Tongue (tissue), 2 donors: ENCODE results near the gene AFG3L2. TPM values are rescaled to one million over a fixed set of nuclear protein-coding genes. Genes with fewer than 3 reads are reported as not detected.

Experiments used
- DNase-seq: peaks from one replicate; pipeline ENCODE4 v3.0.0-alpha.2; 2015
- total RNA-seq: library from RNA; depleted of rRNA; stranded (reverse); fragments of >200 nt; gene quantifications from one replicate; pipeline ENCODE4 v1.2.3, GENCODE V29; 2014

AFG3L2 gene
- total RNA-seq, 1 donor from 2014 or later = 82.7 TPM

DNA sequence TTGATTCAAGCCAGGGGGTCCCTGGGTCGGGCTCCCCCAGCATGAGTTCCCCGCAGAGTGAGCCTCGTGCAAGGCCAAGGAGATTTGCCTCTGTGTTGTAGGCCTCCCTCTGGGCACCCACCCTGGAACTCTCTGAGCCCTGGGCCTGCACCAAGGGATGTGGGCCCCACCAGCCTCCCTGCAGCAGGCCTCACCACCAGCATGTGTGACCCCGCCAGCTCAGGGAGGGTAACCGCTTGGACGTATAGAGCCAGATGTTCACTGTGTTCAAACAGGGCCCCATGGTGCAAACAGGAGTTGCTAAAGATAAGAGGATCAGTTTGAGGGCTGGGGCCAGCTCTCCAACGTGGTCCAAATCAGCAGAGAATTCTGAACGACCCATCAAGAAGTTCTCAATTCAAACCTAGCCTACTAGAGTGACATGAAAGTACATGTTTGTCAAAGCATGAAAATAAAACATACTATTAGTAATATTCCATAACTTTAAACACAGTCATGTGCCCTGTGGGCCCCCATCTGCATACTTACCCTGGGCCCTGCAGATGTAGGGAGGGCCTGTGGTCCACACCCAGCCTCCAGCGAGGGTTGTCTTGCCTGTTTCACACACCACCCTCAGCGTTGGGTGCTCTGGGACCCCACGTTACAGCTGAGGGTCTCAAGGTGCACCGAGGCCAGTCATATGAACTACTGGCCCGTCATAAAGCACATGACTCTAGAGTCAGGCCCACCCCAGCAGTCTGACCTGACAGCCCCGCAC lies 74.5 kb downstream of the AFG3L2 start:
- no peak for DNase-seq

DNA sequence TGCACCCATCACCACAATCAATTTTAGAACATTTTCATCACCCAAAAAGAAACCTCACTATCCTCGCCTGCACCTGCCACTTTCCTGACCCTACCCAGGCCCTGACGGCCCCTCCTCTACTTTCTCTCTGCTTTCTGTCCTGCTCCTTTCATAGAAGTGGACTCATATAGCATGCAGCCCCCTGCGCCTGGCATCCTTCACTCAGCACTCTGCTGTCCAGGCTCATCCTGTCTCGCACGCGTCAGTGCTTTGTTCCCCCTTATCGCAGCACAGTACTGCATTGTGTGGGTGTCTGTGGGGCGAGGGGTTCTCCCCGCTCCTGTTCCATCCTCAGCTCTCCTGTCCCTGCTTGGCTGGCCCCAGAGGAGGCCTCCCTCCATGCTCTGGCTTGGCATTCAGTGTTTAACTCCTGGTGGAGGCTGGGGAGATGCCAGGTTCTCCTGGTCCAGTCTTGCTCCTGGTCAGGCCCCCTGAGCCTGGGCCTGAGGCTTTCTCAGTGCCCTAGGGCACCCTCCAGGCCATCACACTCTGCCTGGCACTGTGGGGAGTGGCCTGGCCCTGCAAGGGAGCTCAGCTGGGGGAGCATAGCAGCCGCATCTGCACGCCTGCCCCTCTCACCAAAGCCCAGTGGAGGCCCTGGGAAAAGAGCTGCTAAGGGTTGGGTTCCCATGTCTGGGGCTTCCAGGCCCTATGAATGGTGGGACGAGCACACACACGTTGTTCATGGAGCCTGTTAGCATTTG lies 75.6 kb downstream of the AFG3L2 start:
- DNase-seq = no peak

DNA sequence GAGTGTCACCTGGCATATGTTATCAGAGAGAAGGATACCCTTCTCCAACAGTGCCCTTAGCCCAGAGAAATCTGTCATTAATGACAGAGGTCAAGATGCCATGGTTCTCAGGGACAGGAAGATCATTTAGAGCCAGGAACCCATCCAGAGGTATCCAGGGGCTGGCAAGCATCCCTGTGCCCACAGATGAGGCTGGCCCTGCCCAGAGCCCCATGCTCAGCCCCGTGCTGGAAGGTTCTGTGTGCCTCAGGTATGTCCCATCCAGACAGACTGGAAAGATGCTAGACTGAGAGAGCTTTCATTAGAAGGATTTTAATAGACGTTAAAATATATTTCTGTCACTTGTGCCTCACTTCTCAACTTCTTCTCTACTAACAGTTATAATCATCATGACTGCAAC lies 77.2 kb downstream of the AFG3L2 start:
- no peak for DNase-seq

DNA sequence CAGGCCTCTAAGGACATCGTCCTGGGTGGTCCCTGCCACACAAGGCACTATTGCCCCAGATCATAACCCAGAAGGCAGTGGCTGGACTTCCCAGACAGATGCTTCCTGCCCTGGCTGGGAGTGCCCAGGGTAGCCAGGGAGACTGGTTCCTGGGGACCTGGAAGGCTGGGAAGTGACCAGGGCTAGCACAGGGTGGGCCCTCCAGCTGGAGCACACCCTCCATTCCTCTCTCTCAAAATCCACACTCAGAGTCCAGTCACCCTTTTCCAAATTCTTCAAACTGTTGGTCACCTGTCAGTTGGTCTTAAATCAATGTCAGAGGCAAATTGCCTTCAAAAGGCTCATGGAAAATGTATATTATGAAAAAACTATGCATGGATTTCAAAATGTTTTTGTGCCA lies 80.6 kb downstream of the AFG3L2 start:
- DNase-seq = no peak

DNA sequence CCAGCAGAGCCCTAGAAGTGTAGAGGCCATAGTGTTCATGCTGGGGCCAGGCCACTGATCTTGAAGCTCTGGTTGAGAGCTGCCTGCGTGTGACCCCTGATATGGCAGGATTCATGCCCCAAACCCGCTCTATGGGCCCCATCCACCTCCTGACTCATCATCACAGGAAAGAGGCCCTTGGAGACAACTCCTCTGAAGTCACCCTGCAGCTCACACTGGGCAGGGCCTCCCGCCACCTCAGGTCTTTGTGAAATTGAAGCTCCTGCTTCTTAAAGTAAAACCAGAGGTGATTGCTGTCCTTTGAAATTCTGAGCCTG lies 81.0 kb downstream of the AFG3L2 start:
- no peak for DNase-seq

DNA sequence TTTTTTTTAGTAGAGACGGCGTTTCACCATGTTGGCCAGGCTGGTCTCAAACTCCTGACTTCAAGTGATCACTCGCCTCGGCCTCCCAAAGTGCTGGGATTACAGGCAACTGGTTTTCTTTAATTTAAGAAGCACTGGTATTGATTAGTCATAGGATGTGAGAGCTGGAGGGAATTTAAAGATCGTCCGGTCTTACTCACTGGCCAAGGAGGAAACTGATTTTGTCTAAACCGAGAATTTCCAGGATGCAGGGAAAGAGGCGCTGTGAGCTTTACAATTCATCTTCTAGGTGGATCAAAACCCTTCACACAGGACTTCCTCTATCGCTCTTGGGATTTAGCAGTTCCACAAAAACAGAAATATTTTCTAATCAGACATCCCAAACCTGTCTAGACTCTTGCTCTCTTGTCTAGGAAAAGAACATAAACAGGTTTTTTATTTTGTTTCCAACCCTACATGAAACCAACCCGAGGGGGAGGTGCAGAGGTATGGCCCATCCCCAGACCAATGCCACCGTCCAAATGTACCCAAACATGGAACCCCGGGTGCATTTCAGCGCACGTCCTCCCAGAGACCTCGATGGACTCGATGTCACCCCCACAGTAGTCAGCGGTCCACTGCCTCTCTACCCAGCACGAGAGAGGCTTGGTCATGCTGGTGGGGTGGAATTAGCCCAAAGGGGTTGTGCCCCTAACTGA lies 81.5 kb downstream of the AFG3L2 start:
- DNase-seq = no peak

DNA sequence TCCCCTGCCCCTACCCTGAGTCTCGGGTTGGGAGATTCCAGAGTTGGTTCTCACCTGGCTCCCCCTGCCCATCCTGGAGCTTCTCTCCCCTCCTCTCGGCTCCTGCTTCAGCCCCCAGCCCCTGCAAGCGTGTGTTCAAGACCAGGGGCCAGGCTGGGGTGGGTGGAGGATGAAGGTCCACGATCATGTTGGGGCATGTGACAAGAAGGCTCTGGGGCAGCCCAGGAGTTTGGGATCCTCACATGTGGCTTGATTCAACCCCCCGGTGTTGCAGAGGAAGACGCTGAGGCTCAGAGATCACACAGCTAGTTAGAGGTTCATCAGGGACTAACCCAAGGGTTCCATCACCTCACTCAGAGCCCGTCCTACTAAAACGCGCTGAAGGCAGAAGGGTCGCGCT lies 83.2 kb downstream of the AFG3L2 start:
- no peak for DNase-seq

DNA sequence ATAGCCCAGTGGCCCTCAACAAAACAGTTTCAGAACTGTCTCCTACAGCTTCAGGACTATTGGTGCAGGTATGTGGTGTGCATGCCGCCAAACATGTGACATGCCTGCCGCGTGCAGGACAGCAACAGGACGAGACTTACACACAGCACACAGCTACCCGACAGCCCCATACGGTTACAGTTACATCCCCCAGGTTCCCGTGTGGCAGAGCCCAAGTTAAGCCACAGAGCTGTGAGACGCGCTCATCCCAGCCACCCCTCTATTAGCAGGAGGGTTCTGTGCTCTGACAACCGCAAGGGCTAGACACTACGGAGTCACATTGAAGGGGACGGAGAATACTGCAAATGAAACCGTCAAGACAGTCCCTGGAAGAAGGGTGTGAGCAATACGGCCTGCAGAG lies 85.3 kb downstream of the AFG3L2 start:
- DNase-seq = no peak

DNA sequence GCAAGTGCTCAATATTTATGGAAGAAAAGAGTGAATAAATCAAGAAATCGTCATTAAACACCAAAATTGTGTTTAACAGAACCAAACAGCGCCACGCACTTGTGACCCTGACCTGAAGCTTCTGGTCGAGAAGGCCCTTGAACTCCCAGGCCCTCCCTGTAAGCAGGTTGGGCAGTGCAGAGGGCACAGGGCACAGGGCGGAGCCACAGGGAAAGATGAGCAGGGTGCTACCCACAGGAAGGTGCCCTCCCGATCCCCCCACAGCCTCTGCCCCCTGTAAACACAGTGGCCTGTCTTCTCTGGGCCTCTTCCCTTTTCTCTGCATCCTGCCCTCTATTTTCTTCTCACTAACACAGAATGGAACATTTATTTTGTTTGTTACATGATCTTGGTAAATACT lies 85.9 kb downstream of the AFG3L2 start:
- DNase-seq = no peak

DNA sequence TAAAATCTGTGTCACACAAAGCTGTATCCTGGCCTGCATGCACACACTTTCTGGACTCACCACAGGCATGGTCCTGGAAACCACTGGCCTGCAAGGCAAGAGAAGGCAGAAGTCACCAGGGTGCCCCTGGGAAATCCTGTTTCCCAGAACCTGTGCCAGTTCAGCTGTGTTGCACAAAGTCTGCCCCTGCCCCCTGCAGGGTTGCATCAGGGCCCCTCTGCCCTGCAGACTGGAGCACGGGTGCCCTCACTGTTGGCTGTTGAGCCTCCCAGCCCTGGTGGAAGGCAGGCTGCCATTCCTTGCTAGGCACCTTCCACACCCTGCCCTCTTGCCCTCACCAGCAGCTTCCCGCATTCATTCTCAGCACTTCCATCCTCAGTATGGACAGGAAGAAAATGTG lies 86.9 kb downstream of the AFG3L2 start:
- DNase-seq = no peak

DNA sequence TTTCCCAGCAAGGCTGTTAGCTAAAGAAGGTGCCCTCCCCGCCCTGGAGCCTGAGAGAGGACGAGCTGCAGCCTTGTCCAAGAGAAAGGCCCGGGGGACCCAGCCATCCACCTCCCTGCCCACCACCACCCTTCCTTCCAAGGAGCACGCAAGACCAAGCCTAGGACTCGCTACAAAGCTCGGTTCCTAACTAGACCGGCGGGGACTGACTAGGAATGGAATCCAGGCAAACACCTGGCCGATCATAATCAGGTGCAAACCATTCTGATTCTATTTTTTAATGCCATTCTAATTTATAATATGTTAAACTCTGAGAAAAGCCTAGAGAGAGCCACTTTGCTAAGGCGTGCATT lies 88.6 kb downstream of the AFG3L2 start:
- DNase-seq = no peak

DNA sequence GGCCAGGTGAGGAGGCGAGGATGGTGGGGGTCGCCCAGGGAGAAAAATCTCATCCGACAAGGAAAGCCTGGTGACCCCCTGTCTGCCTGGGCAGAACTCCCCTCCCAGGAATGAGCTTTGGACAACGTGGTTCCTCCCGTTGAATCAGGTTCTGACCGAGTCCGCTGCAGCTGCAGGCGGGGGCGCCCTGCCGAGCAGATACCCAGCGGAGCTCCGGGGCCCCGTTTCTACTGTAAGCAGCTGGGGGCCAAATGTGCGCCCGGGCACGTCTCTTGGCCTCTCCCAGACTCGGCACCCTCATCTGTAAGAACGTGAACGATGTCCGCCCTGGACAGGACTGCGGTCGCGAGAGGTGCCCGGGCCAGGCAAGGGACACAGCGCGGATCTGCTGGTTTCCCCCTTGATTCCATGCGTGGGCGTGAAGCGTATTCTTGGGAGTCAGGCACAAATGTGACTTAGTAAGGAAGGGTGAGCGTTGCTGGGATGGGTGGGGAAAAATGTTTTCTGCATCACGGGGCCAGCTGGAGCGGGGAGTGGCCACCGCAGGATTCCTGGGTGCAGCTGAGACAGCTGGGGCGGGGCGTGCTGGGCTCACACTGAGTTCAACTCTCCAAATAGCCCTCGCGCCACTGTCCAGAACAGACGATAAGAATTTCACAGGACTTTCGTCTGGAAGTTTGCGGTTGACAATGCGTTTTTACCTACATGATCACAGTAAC lies 89.2 kb downstream of the AFG3L2 start:
- peak; percentile 89 for DNase-seq

DNA sequence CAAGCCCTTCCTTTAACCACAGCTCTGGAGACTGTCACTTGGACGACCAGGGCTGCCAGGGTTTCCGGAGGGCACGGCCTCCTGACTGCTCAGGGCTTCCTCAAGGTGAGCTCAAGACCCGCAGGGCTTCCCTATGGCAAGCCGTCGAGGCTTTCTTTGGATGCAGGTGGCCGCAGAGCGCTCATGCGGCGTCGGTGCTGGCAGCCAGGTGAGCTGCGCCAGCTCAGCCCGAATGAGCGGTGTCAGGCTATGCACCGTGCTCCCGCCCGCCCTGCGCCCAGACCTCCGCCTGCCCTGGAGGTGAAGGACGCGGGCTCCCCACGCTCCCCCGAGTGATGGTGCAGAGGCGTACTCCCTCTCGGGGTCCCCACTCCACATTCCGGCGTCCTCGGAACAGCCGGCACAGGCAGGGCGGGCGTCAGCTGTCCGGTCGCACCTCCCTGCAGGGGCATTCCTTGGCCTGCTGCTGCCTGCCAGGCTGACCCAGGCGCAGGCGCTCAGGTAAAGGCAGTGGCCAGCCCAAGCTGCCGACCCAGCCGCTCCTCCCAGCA lies 89.8 kb downstream of the AFG3L2 start:
- peak; percentile 51 for DNase-seq

DNA sequence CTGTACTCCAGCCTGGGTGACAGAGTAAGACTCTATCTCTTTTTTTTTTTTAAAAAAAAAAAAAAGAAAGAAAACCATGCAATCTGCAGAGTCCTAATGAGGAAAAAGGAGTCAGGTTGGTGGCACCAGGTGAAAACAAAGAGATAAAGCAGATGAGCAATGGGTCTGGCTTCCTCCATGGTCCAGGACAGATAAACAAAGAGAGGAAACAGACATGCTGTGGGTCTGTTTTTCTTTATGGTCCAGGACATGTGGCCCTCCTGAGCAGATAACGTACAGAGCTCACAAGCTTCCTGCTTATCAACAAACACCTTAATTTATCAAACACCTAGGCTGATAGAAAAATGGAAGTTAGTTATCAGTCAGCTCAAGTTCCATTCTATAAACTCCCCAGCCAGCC lies 93.4 kb downstream of the AFG3L2 start:
- DNase-seq = no peak

DNA sequence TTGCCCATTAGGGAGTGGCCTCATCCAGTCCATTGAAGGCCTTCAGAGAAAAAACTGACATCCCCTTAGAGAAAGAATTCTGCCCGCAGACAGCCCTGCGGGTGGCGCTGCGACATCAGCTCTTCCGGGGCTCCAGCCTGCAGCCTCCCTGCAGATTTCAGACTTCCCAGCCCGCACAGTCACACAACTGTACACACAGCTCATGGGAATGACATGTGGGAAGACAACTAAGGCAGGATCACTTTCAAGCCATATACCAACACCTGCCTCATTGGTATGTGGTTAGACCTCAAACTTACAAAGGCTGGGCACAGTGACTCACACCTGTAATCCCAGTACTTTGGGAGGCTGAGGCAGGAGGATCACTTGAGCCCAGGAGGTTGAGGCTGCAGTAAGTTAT lies 93.8 kb downstream of the AFG3L2 start:
- DNase-seq = no peak

DNA sequence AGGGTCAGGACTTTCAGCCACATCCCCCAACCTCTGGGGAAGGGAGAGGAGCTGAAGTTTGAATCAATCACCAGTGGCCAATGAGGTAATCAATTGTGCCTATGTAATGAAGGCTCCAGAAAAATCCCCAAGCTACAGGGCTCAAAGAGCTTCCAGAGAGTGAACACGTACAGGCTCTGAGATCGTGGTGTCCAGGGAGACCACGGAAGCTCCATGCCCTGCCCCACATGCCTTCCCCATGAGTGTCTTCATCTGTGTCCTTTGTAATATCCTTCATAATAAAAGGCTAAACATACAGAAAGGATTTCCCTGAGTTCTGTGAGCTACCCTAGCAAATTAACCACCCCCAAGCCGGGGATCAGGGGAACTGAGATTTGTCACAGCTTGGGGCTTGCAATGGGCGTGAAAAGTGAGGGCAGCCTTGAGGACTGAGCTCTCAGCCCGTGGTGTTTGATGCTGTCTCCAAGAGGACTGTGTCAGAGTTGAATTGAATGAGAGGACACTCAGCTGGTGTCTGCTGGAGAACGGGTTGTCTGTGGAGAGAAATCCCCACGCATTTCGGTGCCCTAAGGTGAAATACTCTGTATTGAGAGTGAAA lies 94.5 kb downstream of the AFG3L2 start:
- DNase-seq = no peak

DNA sequence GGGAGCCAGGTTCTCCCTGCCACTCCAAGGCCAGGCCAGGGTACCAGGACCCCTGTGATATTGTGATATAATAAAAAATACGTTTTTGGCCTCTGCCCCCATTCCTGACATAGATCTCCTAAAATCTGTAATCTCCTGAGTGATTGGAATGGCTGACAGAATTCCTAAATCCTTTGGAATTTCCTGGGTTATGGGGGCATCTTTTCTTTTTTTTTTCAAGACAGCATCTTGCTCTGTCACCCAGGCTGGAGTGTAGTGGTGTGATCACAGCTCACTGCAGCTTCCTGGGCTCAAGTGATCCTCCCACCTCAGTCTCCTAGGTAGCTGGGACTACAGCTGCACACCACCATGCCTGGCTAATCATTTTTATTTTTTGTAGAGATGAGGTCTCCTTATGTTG lies 95.2 kb downstream of the AFG3L2 start:
- no peak for DNase-seq

DNA sequence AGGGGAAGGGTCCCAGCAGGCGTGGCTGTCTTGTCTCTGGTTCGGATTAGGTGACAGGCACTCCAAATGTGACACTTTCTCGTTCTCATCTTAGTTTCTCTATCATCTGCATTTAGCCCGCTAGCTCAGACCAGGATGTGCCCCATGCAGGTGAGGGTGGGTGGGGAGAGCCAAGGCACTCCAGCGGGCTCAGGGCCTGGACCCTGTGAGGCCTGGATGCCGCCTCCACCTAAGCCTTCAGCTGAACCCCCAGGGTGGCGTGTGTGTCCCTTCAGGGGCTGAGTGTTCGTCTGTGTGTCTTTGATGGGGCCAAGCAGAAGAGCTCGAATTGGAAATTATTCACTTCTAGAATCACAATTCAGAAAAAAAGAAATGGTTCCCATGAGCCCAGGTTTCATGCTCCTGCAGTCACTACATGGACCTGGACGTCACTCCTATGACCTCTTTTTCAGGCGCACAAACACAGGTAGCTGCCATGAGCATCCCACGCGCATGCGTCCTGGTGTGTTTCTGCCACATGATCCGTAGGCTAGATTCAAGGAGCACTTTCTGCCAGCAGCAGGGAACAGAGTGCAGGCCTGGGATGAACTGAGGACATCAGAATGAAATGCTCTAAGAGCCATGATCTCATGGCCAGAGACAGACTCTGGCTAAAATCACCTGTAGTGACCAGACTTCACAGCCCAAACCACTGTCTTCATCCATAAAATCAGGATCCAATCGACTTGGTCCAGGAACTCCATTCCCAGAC lies 97.1 kb downstream of the AFG3L2 start:
- no peak for DNase-seq
